Mesendoderm (in vitro differentiated cells): Measurements from ENCODE around the gene GIPC2.

Source experiments
- DNase-seq: peaks from one replicate; pipeline ENCODE4 v3.0.0; 2013
- H2AK5ac ChIP-seq: 2 replicates; pipeline ENCODE4 v1.6.1; 2013; ENCODE audit warnings: low read length, inconsistent platforms
- H2BK120ac ChIP-seq: 2 replicates; pipeline ENCODE4 v1.6.1; 2013; ENCODE audit warnings: low read depth, mild to moderate bottlenecking, low read length, moderate library complexity, mixed read lengths
- H2BK15ac ChIP-seq: replicated peaks from 2 replicates; pipeline ENCODE4 v1.6.1; 2013; ENCODE audit warnings: low read depth, mild to moderate bottlenecking, moderate library complexity
- H2BK5ac ChIP-seq: 2 replicates; pipeline ENCODE4 v1.6.1; 2013; ENCODE audit warnings: low read length, inconsistent platforms
- H3K18ac ChIP-seq: 2 replicates; pipeline ENCODE4 v1.6.1; 2013; ENCODE audit warnings: mild to moderate bottlenecking, low read length, mixed read lengths
- H3K23ac ChIP-seq: one replicate; pipeline ENCODE4 v1.6.1; 2013; ENCODE audit warnings: low read length
- H3K27ac ChIP-seq: 2 replicates; pipeline ENCODE4 v1.5.1; 2013; ENCODE audit warnings: low read depth, mild to moderate bottlenecking, inconsistent platforms, low read length, moderate library complexity
- H3K27me3 ChIP-seq: 2 replicates; pipeline ENCODE4 v1.6.1; 2013; ENCODE audit warnings: low read length, control low read depth, mild to moderate bottlenecking, inconsistent platforms; ENCODE audit not compliant: insufficient read depth, poor library complexity
- H3K36me3 ChIP-seq: 2 replicates; pipeline ENCODE4 v1.6.1; 2013; ENCODE audit warnings: low read length, inconsistent platforms; ENCODE audit not compliant: control insufficient read depth, insufficient read depth
- H3K4ac ChIP-seq: one replicate; pipeline ENCODE4 v1.6.1; 2013; ENCODE audit warnings: low read depth, mild to moderate bottlenecking, low read length, moderate library complexity
- H3K4me1 ChIP-seq: 2 replicates; pipeline ENCODE4 v1.6.1; 2013; ENCODE audit warnings: low read depth, low read length, inconsistent platforms; ENCODE audit not compliant: control insufficient read depth
- H3K4me2 ChIP-seq: 2 replicates; pipeline ENCODE4 v1.6.1; 2013; ENCODE audit warnings: low read length
- H3K4me3 ChIP-seq: 2 replicates; pipeline ENCODE4 v1.5.1; 2013; ENCODE audit warnings: mild to moderate bottlenecking, low read length
- H3K56ac ChIP-seq: one replicate; pipeline ENCODE4 v1.6.1; 2013; ENCODE audit warnings: low read length
- H3K79me1 ChIP-seq: 2 replicates; pipeline ENCODE4 v1.6.1; 2013; ENCODE audit warnings: low read length, inconsistent platforms
- H3K79me2 ChIP-seq: 2 replicates; pipeline ENCODE4 v1.6.1; 2013; ENCODE audit warnings: mild to moderate bottlenecking, low read length; ENCODE audit not compliant: control insufficient read depth, insufficient read depth
- H3K9ac ChIP-seq: 2 replicates; pipeline ENCODE4 v1.6.1; 2013; ENCODE audit warnings: low read length, inconsistent platforms
- H4K5ac ChIP-seq: one replicate; pipeline ENCODE4 v1.6.1; 2013; ENCODE audit warnings: low read length
- H4K8ac ChIP-seq: one replicate; pipeline ENCODE4 v1.6.1; 2013; ENCODE audit warnings: low read depth, mild to moderate bottlenecking, control low read depth, low read length, moderate library complexity
- WGBS: extraction: QIAGEN DNeasy Blood & Tissue Kit; methylation state at CpG from one replicate; pipeline ENCODE4 v1.1.7; 2013; ENCODE audit warnings: low lambda C conversion rate, missing lambda C conversion rate; ENCODE audit not compliant: insufficient coverage; ENCODE audit errors: extremely low coverage; 5-methylcytosine and 5-hydroxymethylcytosine counted together

GIPC2 gene

GRCh38 chr1:78171736-78172590 lies 126.2 kb downstream of the GIPC2 start:
- Histone ChIP-seq H2BK15ac (no peak overlapping the region), H3K18ac (no peak overlapping the region), H3K79me1 (no peaks in the 10 kb centered on the region), H3K4ac (no peak overlapping the region), H3K79me2 (no peaks in the 10 kb centered on the region), H4K8ac (no peak overlapping the region), H2AK5ac (no peak overlapping the region), H3K4me2 (no peak overlapping the region), H3K4me1 (no peaks in the 10 kb centered on the region), H3K36me3 (no peaks in the 10 kb centered on the region), H4K5ac (no peak overlapping the region), H3K4me3 (no peak overlapping the region), H3K9ac (no peak overlapping the region), H2BK5ac (no peak overlapping the region), H3K56ac (no peak overlapping the region), H2BK120ac (no peak overlapping the region), H3K27me3 (no peaks in the 10 kb centered on the region), H3K23ac (no peak overlapping the region), H3K27ac (no peak overlapping the region)
- DNase-seq = no peak
- WGBS = no CpG with 5 or more reads among the region's 3 CpGs

- no peak overlapping the region for H2BK5ac ChIP-seq
- no peak for DNase-seq
- H2BK15ac ChIP-seq = no peak overlapping the region
- no peak overlapping the region for H3K56ac ChIP-seq
- no peaks in the 10 kb centered on the region for H3K79me1 ChIP-seq
- no peaks in the 10 kb centered on the region for H3K4me1 ChIP-seq
- H3K27ac ChIP-seq = no peak overlapping the region
- H3K9ac ChIP-seq = no peak overlapping the region
- no peak overlapping the region for H2AK5ac ChIP-seq
- H3K79me2 ChIP-seq = no peaks in the 10 kb centered on the region
- no peaks in the 10 kb centered on the region for H3K27me3 ChIP-seq
- H3K18ac ChIP-seq = no peak overlapping the region
- no peak overlapping the region for H2BK120ac ChIP-seq
- H3K23ac ChIP-seq = no peak overlapping the region
- no peak overlapping the region for H4K5ac ChIP-seq
- H3K4ac ChIP-seq = no peak overlapping the region
- no peak overlapping the region for H3K4me3 ChIP-seq
- H3K36me3 ChIP-seq = no peaks in the 10 kb centered on the region
- no CpG with 5 or more reads among the region's 3 CpGs for WGBS
- no peak overlapping the region for H4K8ac ChIP-seq
- no peak overlapping the region for H3K4me2 ChIP-seq
These were observed 130.7 kb downstream of the GIPC2 start for GRCh38 chr1:78176448-78176847.

GRCh38 chr1:78177708-78178270 lies 132.0 kb downstream of the GIPC2 start:
- Histone ChIP-seq H3K27ac (no peak overlapping the region), H2AK5ac (no peak overlapping the region), H3K4me1 (no peaks in the 10 kb centered on the region), H3K36me3 (no peaks in the 10 kb centered on the region), H3K9ac (no peak overlapping the region), H3K27me3 (no peaks in the 10 kb centered on the region), H4K5ac (no peak overlapping the region), H2BK15ac (no peak overlapping the region), H3K4me2 (no peak overlapping the region), H3K4ac (no peak overlapping the region), H2BK5ac (no peak overlapping the region), H3K18ac (no peak overlapping the region), H3K4me3 (no peak overlapping the region), H2BK120ac (no peak overlapping the region), H3K79me1 (no peaks in the 10 kb centered on the region), H3K79me2 (no peaks in the 10 kb centered on the region), H3K56ac (no peak overlapping the region), H4K8ac (no peak overlapping the region), H3K23ac (no peak overlapping the region)
- no CpG with 5 or more reads among the region's 3 CpGs for WGBS
- no peak for DNase-seq

GRCh38 chr1:78178816-78179215 lies 133.1 kb downstream of the GIPC2 start:
- Histone ChIP-seq H4K5ac (no peak overlapping the region), H3K4ac (no peak overlapping the region), H3K4me3 (no peak overlapping the region), H3K9ac (no peak overlapping the region), H2AK5ac (no peak overlapping the region), H3K4me2 (no peak overlapping the region), H2BK120ac (no peak overlapping the region), H3K27ac (no peak overlapping the region), H2BK5ac (no peak overlapping the region), H3K23ac (no peak overlapping the region), H3K18ac (no peak overlapping the region), H3K4me1 (no peaks in the 10 kb centered on the region), H3K79me1 (no peaks in the 10 kb centered on the region), H3K56ac (no peak overlapping the region), H3K36me3 (no peaks in the 10 kb centered on the region), H2BK15ac (no peak overlapping the region), H3K27me3 (no peaks in the 10 kb centered on the region), H3K79me2 (no peaks in the 10 kb centered on the region), H4K8ac (no peak overlapping the region)
- no peak for DNase-seq
- WGBS = no CpG with 5 or more reads among the region's 4 CpGs

- Histone ChIP-seq H2BK15ac (no peak overlapping the region), H4K8ac (no peak overlapping the region), H3K56ac (no peak overlapping the region), H3K18ac (no peak overlapping the region), H3K23ac (no peak overlapping the region), H3K9ac (no peak overlapping the region), H3K79me1 (no peaks in the 10 kb centered on the region), H3K4me3 (no peak overlapping the region), H2BK5ac (no peak overlapping the region), H3K36me3 (no peaks in the 10 kb centered on the region), H3K4ac (no peak overlapping the region), H2AK5ac (no peak overlapping the region), H3K79me2 (no peaks in the 10 kb centered on the region), H3K27me3 (no peaks in the 10 kb centered on the region), H2BK120ac (no peak overlapping the region), H3K27ac (no peak overlapping the region), H3K4me1 (no peaks in the 10 kb centered on the region), H3K4me2 (no peak overlapping the region), H4K5ac (no peak overlapping the region)
- no CpG with 5 or more reads among the region's 3 CpGs for WGBS
- DNase-seq = no peak
These were observed 138.8 kb downstream of the GIPC2 start for GRCh38 chr1:78184460-78185072.
